Colonic mucosa (tissue), 4 donors: Measurements from ENCODE around the gene LMF1. TPM values are rescaled to one million over a fixed set of nuclear protein-coding genes. Genes with fewer than 3 reads are reported as not detected.

Source experiments
- DNase-seq: peaks from one replicate; pipeline ENCODE4 v3.0.0-alpha.2; 2020
- H3K27ac ChIP-seq: fragments of 200-600 bp; one replicate; pipeline ENCODE4 v1.8.0; 2021
- H3K27me3 ChIP-seq: fragments of 200-600 bp; one replicate; pipeline ENCODE4 v1.8.0; 2021
- H3K36me3 ChIP-seq: fragments of 200-600 bp; one replicate; pipeline ENCODE4 v1.8.0; 2021
- H3K4me1 ChIP-seq: fragments of 200-600 bp; one replicate; pipeline ENCODE4 v1.8.0; 2021; ENCODE audit warnings: mild to moderate bottlenecking
- H3K4me3 ChIP-seq: fragments of 200-600 bp; one replicate; pipeline ENCODE4 v1.8.0; 2021
- H3K9ac ChIP-seq, 2 donors: one replicate each; pipeline ENCODE4 v1.7.0; 2013; ENCODE audit warnings: control low read depth in 2 of 2, low read depth in 2 of 2, low read length in 2 of 2
- H3K9me3 ChIP-seq: fragments of 200-600 bp; one replicate; pipeline ENCODE4 v1.8.0; 2021
- CTCF ChIP-seq: fragments of 200-600 bp; IDR thresholded peaks from one replicate; pipeline ENCODE4 v1.8.0; 2022; ENCODE audit warnings: antibody characterized with exemption, mild to moderate bottlenecking
- intact Hi-C: fragments of 100-400 bp; cut with DNase I; formaldehyde crosslinking; loops from one replicate; pipeline ENCODE4 v1.14.1; 2022
- total RNA-seq, 2 donors: library from RNA; stranded (reverse); fragmentation: NEBNext Ultra II Directional in 1 of 2; extraction: Animal tissue kit (Norgen Biotek cat#: 25700) in 1 of 2; gene quantifications; one replicate each; pipeline ENCODE4 v1.2.1, GENCODE V29; 2021
- donor health status: healthy.
- donor health status: DM: no; HTN: no; CAD: no.
- donor health status: DM: no; HTN: no; CAD: no.

The LMF1 gene
- total RNA-seq, 2 donors from 2014 or later: 8.4 to 12.8 TPM

- no peaks in the 10 kb centered on the region for H3K27me3 ChIP-seq
- H3K9me3 ChIP-seq: no peaks in the 10 kb centered on the region
- no peak for TF ChIP-seq CTCF
- no peaks in the 10 kb centered on the region for H3K4me1 ChIP-seq
- intact Hi-C loops: no loop called here
- no peak overlapping the region for H3K4me3 ChIP-seq
- no peak overlapping the region for H3K27ac ChIP-seq
- H3K9ac ChIP-seq: no peak overlapping the region
- no peak for DNase-seq
- H3K36me3 ChIP-seq: no peaks in the 10 kb centered on the region
Measured at GRCh38 chr16:853981-854807, 116.6 kb downstream of the LMF1 start.

- H3K27me3 ChIP-seq: no peaks in the 10 kb centered on the region
- no peak overlapping the region for H3K27ac ChIP-seq
- H3K4me1 ChIP-seq: no peaks in the 10 kb centered on the region
- no peaks in the 10 kb centered on the region for H3K36me3 ChIP-seq
- H3K9me3 ChIP-seq: no peaks in the 10 kb centered on the region
- H3K9ac ChIP-seq: no peak overlapping the region
- no peak for TF ChIP-seq CTCF
- intact Hi-C loops: no loop called here
- no peak overlapping the region for H3K4me3 ChIP-seq
- DNase-seq: no peak
Measured at GRCh38 chr16:853306-853705, 117.5 kb downstream of the LMF1 start.

- H3K4me3 ChIP-seq: no peak overlapping the region
- intact Hi-C loops: no loop called here
- H3K9me3 ChIP-seq: no peaks in the 10 kb centered on the region
- H3K27ac ChIP-seq: no peak overlapping the region
- no peaks in the 10 kb centered on the region for H3K36me3 ChIP-seq
- H3K4me1 ChIP-seq: no peaks in the 10 kb centered on the region
- H3K9ac ChIP-seq: no peak overlapping the region
- no peak for DNase-seq
- TF ChIP-seq CTCF: no peak
- no peaks in the 10 kb centered on the region for H3K27me3 ChIP-seq
Measured at GRCh38 chr16:852451-853185, 118.2 kb downstream of the LMF1 start.

- Histone ChIP-seq H3K4me1 (no peaks in the 10 kb centered on the region), H3K9me3 (no peaks in the 10 kb centered on the region), H3K9ac (no peak overlapping the region), H3K36me3 (no peaks in the 10 kb centered on the region), H3K27ac (no peak overlapping the region), H3K4me3 (no peak overlapping the region), H3K27me3 (no peaks in the 10 kb centered on the region)
- no peak for DNase-seq
- no peak for TF ChIP-seq CTCF
- intact Hi-C loops: no loop called here
Measured at GRCh38 chr16:851871-852270, 118.9 kb downstream of the LMF1 start.

- Histone ChIP-seq H3K9ac (no peak overlapping the region), H3K36me3 (no peaks in the 10 kb centered on the region), H3K27me3 (no peaks in the 10 kb centered on the region), H3K9me3 (no peaks in the 10 kb centered on the region), H3K4me1 (no peaks in the 10 kb centered on the region), H3K27ac (no peak overlapping the region), H3K4me3 (no peak overlapping the region)
- intact Hi-C loops: no loop called here
- DNase-seq: no peak
- no peak for TF ChIP-seq CTCF
Measured at GRCh38 chr16:851209-851810, 119.5 kb downstream of the LMF1 start.
